ENCODE data around the gene TAF1D. TPM values are rescaled to one million over a fixed set of nuclear protein-coding genes. Genes with fewer than 3 reads are reported as not detected.

TAF1D gene
- total RNA-seq, 1 experiment from 2014 or later: 275 TPM

GRCh38 chr11:93772123-93772522 is 30.8 kb upstream of the TAF1D start:
- ChIA-PET POLR2A (ENCODE audit: low non-redundant PET) (no interaction called here), CTCF (no interaction called here)
- no peak overlapping the region for H3K27ac ChIP-seq (ENCODE audit: low read depth, low read length, poor library complexity, severe bottlenecking)
- intact Hi-C loops (cut with micrococcal nuclease; ENCODE audit: unreplicated experiment): no loop called here
- TF ChIP-seq CTCF (conservative IDR thresholded peaks at IDR 0.05; ENCODE audit: low read depth, low read length) (no peak), EZH2 (IDR thresholded peaks at IDR 0.05; ENCODE audit: borderline replicate concordance, low read depth, low read length, poor library complexity, severe bottlenecking) (no peak)
- no peaks in the 10 kb centered on the region for H3K9me3 ChIP-seq (ENCODE audit: low read depth, low read length, poor library complexity, severe bottlenecking)
- H3K36me3 ChIP-seq (ENCODE audit: insufficient read depth, low read length, poor library complexity, severe bottlenecking): no peaks in the 10 kb centered on the region
- BruUV-seq (replicated peaks): no TSS peak
- DNase-seq (ENCODE audit: low spot score): no peak
- no peaks in the 10 kb centered on the region for H3K27me3 ChIP-seq (replicated peaks; ENCODE audit: insufficient read depth, low read depth, low read length, poor library complexity)
- H3K4me3 ChIP-seq (ENCODE audit: low read depth, low read length, poor library complexity, severe bottlenecking): no peak overlapping the region
- H3K4me1 ChIP-seq (ENCODE audit: insufficient read depth, low read length, poor library complexity, severe bottlenecking): no peaks in the 10 kb centered on the region

- H3K4me3 ChIP-seq (ENCODE audit: low read depth, low read length, poor library complexity, severe bottlenecking): no peak overlapping the region
- ChIA-PET CTCF (no interaction called here), POLR2A (ENCODE audit: low non-redundant PET) (no interaction called here)
- H3K36me3 ChIP-seq (ENCODE audit: insufficient read depth, low read length, poor library complexity, severe bottlenecking): no peaks in the 10 kb centered on the region
- BruUV-seq (replicated peaks): no TSS peak
- TF ChIP-seq CTCF (conservative IDR thresholded peaks at IDR 0.05; ENCODE audit: low read depth, low read length): no peak
- no peak for TF ChIP-seq EZH2 (IDR thresholded peaks at IDR 0.05; ENCODE audit: borderline replicate concordance, low read depth, low read length, poor library complexity, severe bottlenecking)
- intact Hi-C loops (cut with micrococcal nuclease; ENCODE audit: unreplicated experiment): no loop called here
- H3K27ac ChIP-seq (ENCODE audit: low read depth, low read length, poor library complexity, severe bottlenecking): no peak overlapping the region
- H3K4me1 ChIP-seq (ENCODE audit: insufficient read depth, low read length, poor library complexity, severe bottlenecking): no peaks in the 10 kb centered on the region
- H3K27me3 ChIP-seq (replicated peaks; ENCODE audit: insufficient read depth, low read depth, low read length, poor library complexity): no peaks in the 10 kb centered on the region
- DNase-seq (ENCODE audit: low spot score): no peak
- H3K9me3 ChIP-seq (ENCODE audit: low read depth, low read length, poor library complexity, severe bottlenecking): no peaks in the 10 kb centered on the region
Measured at GRCh38 chr11:93770160-93770559, 28.9 kb upstream of the TAF1D start.

GRCh38 chr11:93767018-93767417 is 25.7 kb upstream of the TAF1D start:
- H3K4me1 ChIP-seq (ENCODE audit: insufficient read depth, low read length, poor library complexity, severe bottlenecking): no peaks in the 10 kb centered on the region
- ChIA-PET CTCF (no interaction called here), POLR2A (ENCODE audit: low non-redundant PET) (no interaction called here)
- TF ChIP-seq CTCF (conservative IDR thresholded peaks at IDR 0.05; ENCODE audit: low read depth, low read length) (no peak), EZH2 (IDR thresholded peaks at IDR 0.05; ENCODE audit: borderline replicate concordance, low read depth, low read length, poor library complexity, severe bottlenecking) (no peak)
- H3K9me3 ChIP-seq (ENCODE audit: low read depth, low read length, poor library complexity, severe bottlenecking): no peaks in the 10 kb centered on the region
- no peaks in the 10 kb centered on the region for H3K36me3 ChIP-seq (ENCODE audit: insufficient read depth, low read length, poor library complexity, severe bottlenecking)
- no peak overlapping the region for H3K27ac ChIP-seq (ENCODE audit: low read depth, low read length, poor library complexity, severe bottlenecking)
- no peak for DNase-seq (ENCODE audit: low spot score)
- H3K27me3 ChIP-seq (replicated peaks; ENCODE audit: insufficient read depth, low read depth, low read length, poor library complexity): no peaks in the 10 kb centered on the region
- no TSS peak for BruUV-seq (replicated peaks)
- intact Hi-C loops (cut with micrococcal nuclease; ENCODE audit: unreplicated experiment): no loop called here
- no peak overlapping the region for H3K4me3 ChIP-seq (ENCODE audit: low read depth, low read length, poor library complexity, severe bottlenecking)

Data from A673 (cell line).